HUES6 (cell line): Measurements from ENCODE around the gene NKX1-1.

ENCODE experiments used
- H3K27ac ChIP-seq: 2 replicates; pipeline ENCODE4 v1.7.0; 2013; ENCODE audit warnings: low read depth, mild to moderate bottlenecking, low read length, inconsistent platforms
- H3K27me3 ChIP-seq: 2 replicates; pipeline ENCODE4 v1.6.1; 2013; ENCODE audit warnings: low read length; ENCODE audit not compliant: control insufficient read depth, insufficient read depth
- H3K36me3 ChIP-seq: 2 replicates; pipeline ENCODE4 v1.6.1; 2013; ENCODE audit warnings: low read length; ENCODE audit not compliant: control insufficient read depth, insufficient read depth
- H3K4me1 ChIP-seq: 2 replicates; pipeline ENCODE4 v1.6.1; 2013; ENCODE audit warnings: low read length; ENCODE audit not compliant: control insufficient read depth, insufficient read depth
- H3K4me3 ChIP-seq: 2 replicates; pipeline ENCODE4 v1.5.1; 2013; ENCODE audit warnings: low read depth, low read length
- H3K9ac ChIP-seq: one replicate; pipeline ENCODE4 v1.6.1; 2013; ENCODE audit warnings: mild to moderate bottlenecking, low read length
- H3K9me3 ChIP-seq: 2 replicates; pipeline ENCODE4 v1.6.1; 2013; ENCODE audit warnings: low read depth, low read length; ENCODE audit not compliant: control insufficient read depth, insufficient read depth

The NKX1-1 gene

GRCh38 chr4:1359976-1360375, 46.3 kb downstream of the NKX1-1 start:
- H3K36me3 ChIP-seq: peaks cover 44% of the 10 kb centered on the region
- H3K4me1 ChIP-seq: no peaks in the 10 kb centered on the region
- H3K27ac ChIP-seq: no peak overlapping the region
- no peak overlapping the region for H3K4me3 ChIP-seq
- H3K9me3 ChIP-seq: no peaks in the 10 kb centered on the region
- H3K9ac ChIP-seq: no peak overlapping the region
- no peaks in the 10 kb centered on the region for H3K27me3 ChIP-seq

- Histone ChIP-seq H3K9ac (no peak overlapping the region), H3K36me3 (peaks cover 52% of the 10 kb centered on the region)
Observed at GRCh38 chr4:1359144-1359501, 47.1 kb downstream of the NKX1-1 start.

GRCh38 chr4:1358421-1359143, 47.7 kb downstream of the NKX1-1 start:
- H3K9ac ChIP-seq: no peak overlapping the region
- no peak overlapping the region for H3K27ac ChIP-seq
- H3K27me3 ChIP-seq: no peaks in the 10 kb centered on the region
- H3K4me3 ChIP-seq: no peak overlapping the region
- no peaks in the 10 kb centered on the region for H3K4me1 ChIP-seq
- H3K36me3 ChIP-seq: peaks cover 53% of the 10 kb centered on the region
- no peaks in the 10 kb centered on the region for H3K9me3 ChIP-seq

More at GRCh38 chr4:1359144-1359501, 47.1 kb downstream of the NKX1-1 start:
- no peak overlapping the region for H3K27ac ChIP-seq
- H3K9me3 ChIP-seq: no peaks in the 10 kb centered on the region
- no peaks in the 10 kb centered on the region for H3K27me3 ChIP-seq
- H3K4me3 ChIP-seq: no peak overlapping the region
- H3K4me1 ChIP-seq: no peaks in the 10 kb centered on the region

- Histone ChIP-seq H3K9ac (no peak overlapping the region), H3K36me3 (peaks cover 60% of the 10 kb centered on the region), H3K4me3 (no peak overlapping the region), H3K27ac (no peak overlapping the region), H3K4me1 (no peaks in the 10 kb centered on the region), H3K9me3 (no peaks in the 10 kb centered on the region), H3K27me3 (no peaks in the 10 kb centered on the region)
Observed at GRCh38 chr4:1357356-1358248, 48.6 kb downstream of the NKX1-1 start.

GRCh38 chr4:1356181-1356998, 49.9 kb downstream of the NKX1-1 start:
- Histone ChIP-seq H3K27ac (no peak overlapping the region), H3K9ac (no peak overlapping the region), H3K36me3 (peaks cover 67% of the 10 kb centered on the region), H3K27me3 (no peaks in the 10 kb centered on the region), H3K9me3 (no peaks in the 10 kb centered on the region), H3K4me1 (no peaks in the 10 kb centered on the region), H3K4me3 (no peak overlapping the region)

- peaks cover 68% of the 10 kb centered on the region for H3K36me3 ChIP-seq
- H3K27ac ChIP-seq: no peak overlapping the region
- H3K9ac ChIP-seq: no peak overlapping the region
- no peaks in the 10 kb centered on the region for H3K27me3 ChIP-seq
- no peak overlapping the region for H3K4me3 ChIP-seq
- no peaks in the 10 kb centered on the region for H3K9me3 ChIP-seq
- no peaks in the 10 kb centered on the region for H3K4me1 ChIP-seq
Observed at GRCh38 chr4:1355378-1355777, 50.9 kb downstream of the NKX1-1 start.

GRCh38 chr4:1354983-1355275, 51.3 kb downstream of the NKX1-1 start:
- Histone ChIP-seq H3K4me3 (no peak overlapping the region), H3K4me1 (no peaks in the 10 kb centered on the region), H3K9me3 (no peaks in the 10 kb centered on the region), H3K27ac (no peak overlapping the region), H3K9ac (no peak overlapping the region), H3K36me3 (peaks cover 70% of the 10 kb centered on the region), H3K27me3 (no peaks in the 10 kb centered on the region)

- Histone ChIP-seq H3K36me3 (peaks cover 72% of the 10 kb centered on the region), H3K27me3 (no peaks in the 10 kb centered on the region), H3K27ac (no peak overlapping the region), H3K9me3 (no peaks in the 10 kb centered on the region), H3K4me3 (no peak overlapping the region), H3K4me1 (no peaks in the 10 kb centered on the region), H3K9ac (no peak overlapping the region)
Observed at GRCh38 chr4:1354136-1354982, 51.9 kb downstream of the NKX1-1 start.

GRCh38 chr4:1353186-1354055, 52.8 kb downstream of the NKX1-1 start:
- Histone ChIP-seq H3K27me3 (no peaks in the 10 kb centered on the region), H3K9ac (no peak overlapping the region), H3K27ac (no peak overlapping the region), H3K4me3 (no peak overlapping the region), H3K4me1 (peaks cover 3% of the 10 kb centered on the region), H3K36me3 (peaks cover 69% of the 10 kb centered on the region), H3K9me3 (no peaks in the 10 kb centered on the region)
